HG02981 (cell line): ENCODE measurements around the gene NAPG.
A peak's percentile ranks its signal among the peaks of the same experiment; 100 is the strongest.
"Not testable (repeated sequence)": the region's sequence is repeated elsewhere in the genome, so short reads cannot be mapped to it uniquely, and the experiment has no call there.

Experiments
- ATAC-seq: cut with Tn5 transposase; IDR thresholded peaks from one replicate; pipeline ENCODE4 v1.9.1; 2021; ENCODE audit warnings: mild to moderate bottlenecking, moderate library complexity; ENCODE audit not compliant: unreplicated experiment

Gene NAPG

GRCh38 chr18:10525697-10526560 is at the start of gene NAPG:
NAPG (plus strand) TSS chr18:10526027; CDS start chr18:10526103, 76 bp downstream.
- ATAC-seq: peak; percentile 76

- ATAC-seq: no peak
Measured at GRCh38 chr18:10476338-10476791, 49.5 kb upstream of the NAPG start.

GRCh38 chr18:10477121-10477862 is 48.5 kb upstream of the NAPG start:
- no peak for ATAC-seq

GRCh38 chr18:10477863-10478260 is 48.0 kb upstream of the NAPG start:
- no peak for ATAC-seq

- no peak for ATAC-seq
Measured at GRCh38 chr18:10481831-10482230, 44.0 kb upstream of the NAPG start.

DNA sequence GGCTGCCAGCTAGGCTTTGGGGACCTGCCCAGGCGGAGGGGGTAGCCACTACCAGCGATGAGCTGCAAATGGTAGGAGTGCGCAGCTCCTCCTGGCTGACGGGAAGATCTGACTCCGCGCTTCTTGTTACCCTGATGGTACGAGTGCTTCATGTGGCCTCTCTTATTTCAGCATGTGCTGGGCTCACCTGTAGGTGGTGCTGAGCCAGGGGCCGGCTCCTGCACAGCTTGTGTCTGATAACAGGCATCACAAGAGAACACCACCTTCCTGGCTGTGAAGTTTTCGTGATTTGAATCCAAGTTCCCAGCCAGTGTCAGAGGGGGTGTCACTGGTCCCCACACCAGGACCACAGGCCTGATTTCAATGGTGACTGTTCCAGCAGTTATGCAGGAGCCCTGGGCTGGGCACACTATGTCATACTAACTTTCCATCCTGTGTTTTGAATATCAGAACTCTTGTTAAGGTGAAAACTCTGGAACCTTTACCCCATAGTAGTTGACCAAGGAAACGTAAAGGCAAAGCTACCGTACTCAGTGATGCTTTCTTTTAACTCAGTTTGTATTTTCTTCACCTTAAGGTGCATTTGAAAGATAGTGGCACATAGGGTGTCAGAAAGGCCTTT is 43.4 kb upstream of the NAPG start:
- ATAC-seq: peak; percentile 2

- peak; percentile 71 for ATAC-seq
Measured at GRCh38 chr18:10482985-10483949, 42.6 kb upstream of the NAPG start.

- no peak for ATAC-seq
Measured at GRCh38 chr18:10485475-10485874, 40.4 kb upstream of the NAPG start.

DNA sequence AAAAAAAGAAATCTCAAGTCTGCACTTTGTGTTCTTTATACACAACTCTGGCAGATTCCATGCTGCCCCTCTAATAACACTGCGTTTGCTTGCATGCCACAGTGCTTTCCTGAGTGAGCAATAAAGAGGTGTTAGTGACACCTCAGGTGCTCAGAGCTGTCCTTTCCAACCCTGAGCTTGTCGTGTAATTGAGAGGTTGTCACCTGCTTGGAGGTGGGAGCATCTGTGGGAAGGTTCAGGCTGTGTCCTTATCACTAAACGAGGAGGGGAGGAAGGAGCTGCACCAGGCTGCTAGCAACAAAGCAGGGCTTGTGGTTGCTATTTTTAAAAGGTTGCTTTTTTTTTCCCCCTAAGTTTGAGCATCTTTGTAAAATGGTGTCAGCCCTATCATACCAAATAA is 39.5 kb upstream of the NAPG start:
- no peak for ATAC-seq

- no peak for ATAC-seq
Measured at GRCh38 chr18:10487154-10487553, 38.7 kb upstream of the NAPG start.

GRCh38 chr18:10488017-10488416 is 37.8 kb upstream of the NAPG start:
- ATAC-seq: no peak

GRCh38 chr18:10490401-10491165 is 35.2 kb upstream of the NAPG start:
- ATAC-seq: peak; percentile 94

- no peak for ATAC-seq
Measured at GRCh38 chr18:10495936-10496335, 29.9 kb upstream of the NAPG start.

- ATAC-seq: no peak
Measured at GRCh38 chr18:10497206-10497749, 28.5 kb upstream of the NAPG start.

DNA sequence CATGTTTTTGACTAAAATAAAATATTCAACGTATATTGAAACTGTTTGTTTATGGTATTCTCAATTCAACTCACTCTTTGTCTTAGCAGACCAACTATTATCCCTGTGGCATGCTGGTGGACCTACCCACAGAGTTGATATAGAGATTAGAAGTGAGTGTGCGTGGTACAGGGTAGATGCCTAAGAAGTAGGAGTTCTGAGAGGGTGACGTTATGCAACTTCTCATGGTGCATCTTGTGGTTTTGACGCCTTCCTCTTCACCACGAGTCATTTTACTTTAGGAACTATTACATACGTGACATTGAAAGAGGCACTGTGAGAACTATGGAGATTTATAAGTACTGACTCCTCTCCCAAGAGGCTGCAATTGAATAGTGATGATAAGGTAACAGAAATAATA is 26.6 kb upstream of the NAPG start:
- no peak for ATAC-seq

DNA sequence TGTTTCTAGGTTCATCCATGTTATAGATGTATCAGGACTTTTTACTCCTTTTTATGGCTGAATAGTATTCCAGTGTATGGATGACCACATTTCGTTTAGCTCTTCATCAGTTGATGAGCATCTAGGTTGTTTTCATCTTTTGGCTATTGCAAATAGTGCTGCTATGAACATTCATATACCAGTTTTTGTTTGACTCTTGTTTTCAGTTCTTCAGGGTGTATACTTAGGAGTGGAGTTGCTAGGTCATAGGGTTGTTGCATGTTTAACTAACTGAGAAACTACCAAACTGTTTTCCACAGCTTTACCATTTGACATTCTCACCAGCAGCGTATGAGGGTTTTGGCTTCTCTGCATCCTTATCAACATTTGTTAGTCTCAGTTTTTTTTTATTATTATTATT is 25.8 kb upstream of the NAPG start:
- ATAC-seq: no peak

DNA sequence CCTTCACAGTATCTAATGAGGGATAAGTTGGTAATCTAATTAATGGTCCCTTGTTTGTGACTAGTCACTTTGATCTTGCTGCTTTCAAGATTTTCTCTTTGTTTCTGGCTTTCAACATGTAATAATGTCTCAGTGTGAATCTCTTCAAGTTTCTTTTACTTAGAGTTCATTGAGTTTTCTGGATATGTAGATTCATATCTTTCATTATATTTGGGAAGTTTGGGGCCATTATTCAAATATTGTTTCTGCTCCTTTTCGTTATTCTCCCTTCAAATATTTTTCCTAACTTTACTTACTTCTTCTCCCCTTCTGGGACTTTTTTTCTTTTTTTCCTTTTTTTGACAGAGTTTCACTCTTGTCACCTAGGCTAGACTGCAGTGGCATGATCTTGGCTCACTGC is 21.1 kb upstream of the NAPG start:
- no peak for ATAC-seq

GRCh38 chr18:10505892-10506291 is 19.9 kb upstream of the NAPG start:
- ATAC-seq: not testable (repeated sequence)

DNA sequence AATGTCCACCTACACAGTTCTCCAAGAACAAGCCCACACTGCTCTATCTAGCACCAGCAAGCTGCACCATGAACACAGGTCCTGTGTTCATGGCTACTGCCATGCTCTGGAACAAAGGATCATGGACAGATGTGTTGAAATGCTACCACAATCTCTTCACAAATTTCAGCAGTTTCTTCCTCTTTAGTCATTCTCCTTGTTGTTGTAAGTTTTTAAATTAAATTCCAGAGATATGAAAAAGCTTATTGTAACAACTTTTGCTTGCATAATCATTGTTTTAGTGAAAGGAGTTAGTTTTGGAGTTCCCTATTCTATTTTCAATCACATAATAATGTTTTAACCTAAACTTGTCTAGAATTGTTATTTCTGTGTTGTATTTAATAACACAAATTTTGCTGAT is 17.2 kb upstream of the NAPG start:
- ATAC-seq: no peak
